Gastroesophageal sphincter (tissue), 3 donors: Measurements from ENCODE around the gene TANC1.

Source experiments
- POLR2A ChIP-seq, 2 donors: fragments of 450-650 bp; IDR thresholded peaks; one replicate each; pipeline ENCODE4 v1.6.1; 2017; ENCODE audit warnings: antibody characterized with exemption in 2 of 2, mild to moderate bottlenecking in 2 of 2, moderate library complexity in 1 of 2
- TF ChIP-seq, protein P1 (sequence below), 4 experiments: fragments of 200-600 bp in 2 of 4; fragments of 450-650 bp in 2 of 4; sonication (generic) in 1 of 4; IDR thresholded peaks; one replicate each; pipeline ENCODE4 v1.5.1; 2017 to 2019; ENCODE audit warnings: antibody characterized with exemption in 4 of 4, mild to moderate bottlenecking in 2 of 4, moderate library complexity in 2 of 4

DNA sequence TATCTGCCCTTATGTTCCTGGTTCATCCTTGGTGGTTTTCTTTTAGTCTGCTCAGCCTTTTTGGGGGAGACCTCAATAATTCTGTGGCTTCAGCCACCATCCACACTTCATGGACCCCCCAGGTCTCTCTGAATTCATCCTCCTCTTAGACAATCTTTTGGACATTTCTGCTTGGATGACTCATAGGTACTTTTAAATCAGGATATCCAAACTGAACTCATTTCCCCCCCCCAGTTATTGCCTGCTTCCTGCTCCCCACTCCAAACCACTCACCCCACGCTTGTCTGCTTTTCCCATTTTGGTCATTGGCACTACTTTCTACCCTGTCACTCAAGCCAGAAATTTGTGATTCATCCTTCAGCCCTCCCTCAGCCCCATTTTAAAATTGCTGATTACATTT, 78.5 kb downstream of the TANC1 start:
- TF ChIP-seq, protein P1, sequence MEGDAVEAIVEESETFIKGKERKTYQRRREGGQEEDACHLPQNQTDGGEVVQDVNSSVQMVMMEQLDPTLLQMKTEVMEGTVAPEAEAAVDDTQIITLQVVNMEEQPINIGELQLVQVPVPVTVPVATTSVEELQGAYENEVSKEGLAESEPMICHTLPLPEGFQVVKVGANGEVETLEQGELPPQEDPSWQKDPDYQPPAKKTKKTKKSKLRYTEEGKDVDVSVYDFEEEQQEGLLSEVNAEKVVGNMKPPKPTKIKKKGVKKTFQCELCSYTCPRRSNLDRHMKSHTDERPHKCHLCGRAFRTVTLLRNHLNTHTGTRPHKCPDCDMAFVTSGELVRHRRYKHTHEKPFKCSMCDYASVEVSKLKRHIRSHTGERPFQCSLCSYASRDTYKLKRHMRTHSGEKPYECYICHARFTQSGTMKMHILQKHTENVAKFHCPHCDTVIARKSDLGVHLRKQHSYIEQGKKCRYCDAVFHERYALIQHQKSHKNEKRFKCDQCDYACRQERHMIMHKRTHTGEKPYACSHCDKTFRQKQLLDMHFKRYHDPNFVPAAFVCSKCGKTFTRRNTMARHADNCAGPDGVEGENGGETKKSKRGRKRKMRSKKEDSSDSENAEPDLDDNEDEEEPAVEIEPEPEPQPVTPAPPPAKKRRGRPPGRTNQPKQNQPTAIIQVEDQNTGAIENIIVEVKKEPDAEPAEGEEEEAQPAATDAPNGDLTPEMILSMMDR (IDR thresholded peaks at IDR 0.05), result no peak
- no peak for TF ChIP-seq POLR2A (IDR thresholded peaks at IDR 0.05)
